ENCODE measurements around the gene GJB1.

GJB1 gene

DNA sequence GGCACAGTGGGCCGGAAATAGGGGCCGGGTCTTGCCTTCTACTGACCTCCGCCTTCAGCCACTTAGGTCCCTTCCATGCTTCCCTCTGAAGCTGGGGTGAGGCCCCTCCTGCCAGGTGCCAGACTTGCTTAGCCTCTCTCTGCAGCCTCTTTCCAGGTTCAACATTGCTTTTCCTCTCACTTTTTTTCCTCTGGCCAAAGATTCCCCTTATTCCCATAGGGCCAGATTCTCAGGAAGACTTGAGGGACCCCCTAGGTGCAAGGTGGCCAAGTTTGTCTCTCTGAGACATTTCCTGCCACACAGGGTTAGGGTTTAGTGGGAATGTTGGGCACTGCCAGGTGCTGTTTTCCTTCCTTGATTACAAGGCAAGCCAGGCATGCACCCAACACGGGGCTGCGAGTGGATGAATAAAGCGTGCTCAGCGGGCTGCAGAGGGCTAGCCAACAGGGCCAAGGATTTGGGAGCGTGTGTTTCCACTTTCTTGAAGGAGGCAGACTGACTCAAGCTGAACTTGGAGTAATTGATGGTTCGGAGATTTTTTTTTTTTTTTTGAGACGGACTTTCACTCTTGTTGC lies 7.6 kb upstream of the GJB1 start:
- no peak for DNase-seq (ENCODE audit: low read depth in 2 of 2)

DNA sequence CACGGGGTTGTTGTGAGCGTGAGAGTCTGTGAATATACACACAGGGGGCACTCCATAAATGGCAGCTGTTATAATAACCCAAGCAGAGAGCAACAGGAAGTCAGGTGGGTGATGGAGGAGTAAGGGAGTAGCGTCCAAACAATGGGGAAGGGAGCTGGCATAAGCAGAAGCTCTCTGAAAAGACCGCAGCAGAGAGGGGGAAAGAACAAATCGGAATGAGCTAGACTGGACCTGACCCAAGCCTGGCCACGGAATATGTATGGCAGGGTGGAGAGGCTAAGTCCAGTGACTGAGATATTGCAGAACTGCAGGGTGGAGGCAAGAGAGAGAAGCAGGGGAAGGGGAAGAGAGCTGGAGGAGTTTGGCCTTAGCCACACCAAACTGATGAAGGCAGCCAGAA lies 6.5 kb upstream of the GJB1 start:
- DNase-seq (ENCODE audit: low read depth in 2 of 2): no peak

DNA sequence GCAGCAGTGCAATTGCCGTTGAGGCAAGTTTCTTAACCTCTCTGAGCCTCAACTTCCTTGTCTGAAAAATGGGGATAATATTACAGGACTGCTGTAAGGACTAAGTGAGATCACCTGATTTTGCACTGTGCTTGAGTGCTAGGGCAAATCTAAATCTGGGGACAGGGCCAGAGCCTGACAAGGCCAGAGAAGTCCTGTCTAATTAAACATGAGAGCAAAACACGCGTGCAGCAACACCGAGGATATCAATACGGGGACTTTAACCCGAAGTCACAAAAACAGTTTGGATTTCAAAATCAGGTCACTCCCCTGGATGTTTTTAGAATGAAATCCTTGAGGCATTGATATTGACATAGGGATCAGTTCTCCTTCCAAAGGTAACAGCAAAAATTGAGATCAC lies 5.7 kb upstream of the GJB1 start:
- DNase-seq (ENCODE audit: low read depth in 2 of 2): no peak

DNA sequence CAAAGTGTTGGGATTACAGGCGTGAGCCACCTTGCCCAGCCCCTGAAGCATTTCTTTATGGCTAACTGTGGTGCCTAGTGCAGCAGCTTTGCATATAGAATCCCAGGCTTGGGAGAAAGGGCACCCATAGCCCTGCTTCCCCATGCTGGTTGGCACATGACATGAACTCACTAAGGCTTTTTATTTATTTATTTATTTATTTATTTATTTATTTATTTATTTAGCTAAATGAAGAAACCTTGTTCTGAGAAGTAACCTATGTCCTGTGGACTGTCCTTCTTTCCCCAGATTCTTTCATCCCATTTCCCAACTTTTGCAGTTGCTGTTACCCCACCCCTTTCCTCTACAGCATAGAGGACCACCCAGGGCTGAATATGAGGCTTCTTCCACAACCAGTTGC lies 1.9 kb upstream of the GJB1 start:
- DNase-seq (ENCODE audit: low read depth in 2 of 2): no peak

DNA sequence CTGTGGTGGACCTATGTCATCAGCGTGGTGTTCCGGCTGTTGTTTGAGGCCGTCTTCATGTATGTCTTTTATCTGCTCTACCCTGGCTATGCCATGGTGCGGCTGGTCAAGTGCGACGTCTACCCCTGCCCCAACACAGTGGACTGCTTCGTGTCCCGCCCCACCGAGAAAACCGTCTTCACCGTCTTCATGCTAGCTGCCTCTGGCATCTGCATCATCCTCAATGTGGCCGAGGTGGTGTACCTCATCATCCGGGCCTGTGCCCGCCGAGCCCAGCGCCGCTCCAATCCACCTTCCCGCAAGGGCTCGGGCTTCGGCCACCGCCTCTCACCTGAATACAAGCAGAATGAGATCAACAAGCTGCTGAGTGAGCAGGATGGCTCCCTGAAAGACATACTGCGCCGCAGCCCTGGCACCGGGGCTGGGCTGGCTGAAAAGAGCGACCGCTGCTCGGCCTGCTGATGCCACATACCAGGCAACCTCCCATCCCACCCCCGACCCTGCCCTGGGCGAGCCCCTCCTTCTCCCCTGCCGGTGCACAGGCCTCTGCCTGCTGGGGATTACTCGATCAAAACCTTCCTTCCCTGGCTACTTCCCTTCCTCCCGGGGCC lies 1.2 kb downstream of the GJB1 start:
- no peak for DNase-seq (ENCODE audit: low read depth in 2 of 2)

DNA sequence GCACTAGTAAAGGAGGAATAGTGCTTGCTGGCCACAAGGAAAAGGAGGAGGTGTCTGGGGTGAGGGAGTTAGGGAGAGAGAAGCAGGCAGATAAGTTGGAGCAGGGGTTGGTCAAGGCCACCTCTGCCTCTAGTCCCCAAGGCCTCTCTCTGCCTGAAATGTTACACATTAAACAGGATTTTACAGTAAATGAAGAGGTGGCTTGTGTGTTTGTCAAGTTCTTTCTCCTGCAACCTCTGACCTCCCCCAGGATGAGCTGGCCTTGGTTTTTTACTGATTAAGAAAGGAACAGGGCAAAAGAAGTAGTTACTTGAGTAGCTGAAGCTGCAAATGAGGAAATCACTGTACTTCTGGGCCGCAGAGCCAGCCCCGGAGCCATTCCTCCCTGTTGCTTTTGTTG lies 2.0 kb downstream of the GJB1 start:
- no peak for DNase-seq (ENCODE audit: low read depth in 2 of 2)

DNA sequence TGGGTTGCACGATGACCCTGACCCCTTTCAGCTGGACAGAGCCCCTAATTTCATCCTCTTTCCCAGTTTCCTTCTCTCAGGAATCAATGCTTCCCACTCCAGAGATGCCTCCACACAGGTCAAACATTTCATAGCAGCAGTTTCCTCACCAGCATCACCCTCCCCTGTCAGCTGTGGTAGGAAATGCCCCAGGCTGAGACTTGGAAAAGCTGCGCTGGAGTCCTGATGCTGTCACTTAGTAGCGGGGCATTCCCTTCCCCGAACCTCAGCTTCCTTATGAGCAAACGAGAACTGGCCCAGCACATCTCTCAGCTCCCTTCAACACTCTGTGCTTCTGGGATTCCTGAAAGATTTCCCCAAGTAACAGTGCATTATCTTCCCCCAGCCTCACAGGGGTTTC lies 2.7 kb downstream of the GJB1 start:
- DNase-seq (ENCODE audit: low read depth in 2 of 2): no peak

DNA sequence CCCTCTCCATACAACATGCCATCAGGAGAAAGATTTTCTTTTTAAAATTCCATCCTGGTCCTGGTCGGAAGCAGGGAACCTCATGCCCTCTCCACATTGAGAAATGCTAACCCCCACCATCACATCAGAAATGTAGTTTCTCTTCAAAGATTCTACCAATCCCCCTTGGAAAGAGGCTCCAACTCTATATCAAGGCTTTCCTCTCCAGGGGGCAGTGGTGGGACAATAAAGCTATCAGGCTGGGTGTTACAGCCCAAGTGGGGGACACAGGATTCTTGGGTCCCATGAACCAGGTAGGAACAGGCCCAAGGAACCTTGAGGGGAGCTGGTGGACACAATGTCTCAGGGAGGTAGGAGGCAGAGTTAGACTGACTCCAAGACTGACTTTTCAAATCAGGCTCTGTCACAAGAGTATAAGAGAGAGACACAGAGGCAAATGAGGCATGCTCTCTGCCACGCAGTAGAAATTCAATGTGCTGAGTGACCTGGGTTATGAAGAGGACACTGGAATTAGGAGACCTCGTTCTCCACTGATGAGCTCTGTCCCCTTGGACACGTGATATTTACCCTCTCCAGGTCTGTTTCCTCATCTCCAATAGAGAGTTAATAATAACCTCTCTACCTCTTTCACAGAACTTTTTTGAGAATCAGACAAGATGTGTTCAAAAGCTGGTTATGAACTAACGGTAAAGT lies 4.5 kb downstream of the GJB1 start:
- no peak for DNase-seq (ENCODE audit: low read depth in 2 of 2)

DNA sequence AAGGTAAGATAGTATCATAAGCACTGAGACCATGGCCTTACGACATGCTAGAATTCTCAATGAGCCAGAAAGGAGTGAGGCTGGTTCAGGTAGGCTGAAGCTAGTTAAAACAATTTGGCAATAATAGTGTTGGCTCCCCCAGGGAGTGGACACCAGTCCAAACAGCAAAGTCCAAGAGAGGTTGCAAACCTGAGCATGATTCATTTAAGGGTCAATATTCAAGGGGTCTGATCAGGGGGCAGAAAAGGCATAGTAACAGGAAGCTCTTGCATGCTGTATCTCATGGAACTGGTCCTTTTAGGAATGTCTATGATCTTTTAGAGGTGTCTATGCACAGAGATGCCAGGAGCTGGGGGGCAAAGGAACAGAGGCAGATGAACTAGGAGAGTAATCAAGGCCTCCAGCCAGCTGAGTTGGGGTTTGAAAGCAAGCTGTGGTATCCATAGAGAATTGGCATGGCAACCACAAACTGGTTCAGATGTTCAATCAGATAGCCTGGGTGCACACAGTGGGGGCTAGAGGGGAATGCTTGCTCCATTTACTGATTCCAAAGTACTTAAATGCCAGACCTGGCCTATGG lies 5.1 kb downstream of the GJB1 start:
- DNase-seq (ENCODE audit: low read depth in 2 of 2): no peak

DNA sequence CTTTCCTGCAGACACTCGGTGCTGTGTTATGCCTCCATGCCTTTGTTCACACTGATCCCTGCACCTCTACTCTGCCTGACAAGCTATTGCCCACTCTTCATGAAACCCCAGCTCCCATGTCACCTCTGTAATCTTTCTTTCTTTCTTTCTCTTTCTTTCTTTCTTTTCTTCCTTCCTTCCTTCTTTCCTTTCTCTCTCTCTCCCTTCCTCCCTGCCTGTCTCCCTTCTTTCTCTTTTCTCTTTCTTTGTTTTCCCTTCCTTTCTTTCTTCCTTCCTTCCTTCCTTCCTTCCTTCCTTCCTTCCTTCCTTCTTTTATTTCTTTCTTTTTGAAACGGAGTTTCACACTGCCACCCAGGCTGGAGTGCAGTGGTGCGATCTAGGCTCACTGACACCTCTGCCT lies 12.5 kb downstream of the GJB1 start:
- no peak for DNase-seq (ENCODE audit: low read depth in 2 of 2)

DNA sequence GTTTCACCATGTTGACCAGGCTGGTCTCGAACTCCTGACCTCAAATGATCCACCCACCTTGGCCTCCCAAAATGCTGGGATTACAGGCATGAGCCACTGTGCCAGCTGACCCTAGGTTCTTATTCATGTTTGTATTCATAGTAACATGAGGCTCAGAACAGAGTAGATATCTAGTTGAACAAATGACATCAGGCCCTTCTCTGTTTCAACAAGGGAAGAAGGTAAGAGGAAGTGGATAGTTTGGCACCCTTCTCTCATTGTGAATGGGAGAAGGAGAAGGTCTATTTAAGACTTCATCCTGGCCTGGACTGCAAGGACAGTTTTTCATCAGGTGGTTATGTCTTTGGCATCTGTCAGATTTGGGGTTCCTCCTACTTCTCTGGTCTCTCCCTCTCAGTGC lies 13.8 kb downstream of the GJB1 start:
- no peak for DNase-seq (ENCODE audit: low read depth in 2 of 2)

DNA sequence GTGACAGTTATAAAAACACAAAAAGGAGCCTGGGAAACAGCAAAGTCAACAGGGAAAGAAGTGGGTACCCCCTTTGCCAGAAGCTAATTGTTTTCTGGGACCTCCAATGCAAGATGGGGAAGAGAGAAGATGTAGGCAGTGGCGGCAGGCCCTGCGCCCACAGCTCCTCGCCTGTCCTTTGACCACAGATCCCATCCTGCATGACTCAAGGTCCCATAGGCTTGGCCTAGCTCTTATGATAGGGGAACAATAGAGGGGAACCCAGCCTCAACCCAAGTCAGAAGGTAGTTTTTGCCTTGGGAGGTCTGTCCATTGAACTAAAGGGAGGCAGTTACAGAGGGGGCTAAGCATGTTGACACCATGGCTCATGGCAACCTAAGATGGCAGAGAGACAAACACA lies 16.8 kb downstream of the GJB1 start:
- no peak for DNase-seq (ENCODE audit: low read depth in 2 of 2)

DNA sequence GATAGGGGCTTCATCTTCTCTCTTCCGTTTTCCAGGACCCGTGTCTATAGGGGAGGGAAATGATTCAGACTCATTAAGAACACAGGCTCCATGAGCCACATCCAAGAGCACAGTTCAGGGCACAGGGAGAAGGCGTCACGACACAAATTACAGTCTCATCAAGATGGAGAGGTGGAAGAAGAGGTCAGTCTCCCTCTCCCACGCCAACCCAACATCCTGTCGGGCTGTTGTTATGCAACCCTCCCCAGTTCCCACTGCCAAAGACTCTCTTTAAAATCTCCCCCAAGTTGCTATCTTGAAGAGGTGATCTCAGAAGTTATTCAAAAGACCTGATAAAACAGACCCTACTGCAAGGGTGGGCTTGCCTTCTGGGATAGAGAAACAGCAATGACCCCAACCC lies 18.3 kb downstream of the GJB1 start:
- DNase-seq (ENCODE audit: low read depth in 2 of 2): no peak

DNA sequence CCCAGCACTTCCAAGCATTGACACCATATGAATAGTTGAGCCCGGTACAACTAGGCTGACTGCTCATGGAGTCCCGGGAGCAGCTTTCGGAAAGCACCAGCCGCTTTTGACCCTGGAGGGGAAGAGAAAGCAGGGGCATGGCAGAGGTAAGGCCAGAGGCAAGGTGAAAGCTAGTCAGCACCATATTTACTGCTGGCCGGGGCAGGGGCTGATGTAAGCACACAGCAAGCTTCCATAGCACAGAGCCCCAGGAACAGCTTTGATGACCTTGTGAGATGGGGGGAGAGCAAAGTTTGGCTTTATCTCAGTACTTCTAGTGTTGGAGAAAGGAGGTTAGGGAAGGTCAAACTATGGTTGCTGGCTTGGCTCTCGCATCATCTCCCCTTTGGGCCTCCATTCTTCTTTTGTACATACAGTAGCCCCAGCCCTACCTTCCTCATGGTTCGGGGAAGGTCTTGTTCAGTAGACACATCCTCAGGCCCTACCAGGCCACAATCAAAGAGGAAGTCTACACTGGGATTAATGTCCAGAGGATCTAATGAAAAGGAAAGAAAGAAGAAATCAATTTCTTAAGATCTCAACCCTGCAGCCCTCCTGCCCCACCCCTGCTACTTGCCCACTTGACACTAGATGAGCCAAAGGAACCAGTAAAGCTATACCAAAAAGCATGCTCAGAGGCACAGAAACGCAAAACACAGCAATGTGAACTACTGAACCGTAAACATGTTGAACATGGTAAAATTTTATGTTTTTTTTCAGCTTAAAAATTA lies 21.5 kb downstream of the GJB1 start:
- DNase-seq (ENCODE audit: low read depth in 2 of 2): no peak

DNA sequence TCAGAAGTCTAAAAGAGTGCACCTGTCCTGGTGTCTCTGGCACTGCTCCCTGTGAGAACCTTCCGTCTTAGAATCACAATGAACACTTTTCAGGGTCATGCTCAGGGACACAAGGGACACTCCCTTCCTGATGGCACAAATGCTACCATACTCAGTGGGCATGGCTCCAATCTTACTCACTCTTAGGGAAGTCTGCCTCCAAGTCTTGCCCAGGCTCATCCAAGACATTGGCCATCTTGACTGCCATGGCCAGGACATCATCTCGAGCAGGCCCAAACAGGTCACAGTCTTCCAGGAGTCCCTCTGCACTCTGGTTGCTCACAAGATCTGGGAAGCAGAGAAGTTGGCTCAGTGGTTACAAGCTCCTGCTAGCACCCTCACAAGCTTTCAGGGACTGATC lies 22.1 kb downstream of the GJB1 start:
- DNase-seq (ENCODE audit: low read depth in 2 of 2): no peak

DNA sequence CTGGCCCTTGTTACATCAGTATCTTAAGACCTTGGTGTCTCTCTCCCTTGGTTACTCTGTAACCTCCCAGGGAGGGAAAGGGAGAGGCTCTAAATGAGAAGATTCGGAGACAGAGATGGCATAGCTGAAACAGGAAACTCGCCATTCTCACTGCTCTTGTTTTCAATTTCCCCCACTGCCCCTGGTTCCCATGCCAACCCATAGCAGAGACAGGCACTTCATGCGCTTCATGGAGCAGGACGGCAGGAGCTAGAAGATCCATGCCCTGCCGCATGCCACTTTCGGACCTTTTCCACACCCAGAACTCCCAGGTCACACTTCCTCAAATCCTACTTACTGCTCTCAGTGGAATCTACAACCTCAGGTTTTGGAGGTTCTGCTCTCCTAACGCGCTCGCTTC lies 27.8 kb downstream of the GJB1 start:
- DNase-seq (ENCODE audit: low read depth in 2 of 2): no peak

DNA sequence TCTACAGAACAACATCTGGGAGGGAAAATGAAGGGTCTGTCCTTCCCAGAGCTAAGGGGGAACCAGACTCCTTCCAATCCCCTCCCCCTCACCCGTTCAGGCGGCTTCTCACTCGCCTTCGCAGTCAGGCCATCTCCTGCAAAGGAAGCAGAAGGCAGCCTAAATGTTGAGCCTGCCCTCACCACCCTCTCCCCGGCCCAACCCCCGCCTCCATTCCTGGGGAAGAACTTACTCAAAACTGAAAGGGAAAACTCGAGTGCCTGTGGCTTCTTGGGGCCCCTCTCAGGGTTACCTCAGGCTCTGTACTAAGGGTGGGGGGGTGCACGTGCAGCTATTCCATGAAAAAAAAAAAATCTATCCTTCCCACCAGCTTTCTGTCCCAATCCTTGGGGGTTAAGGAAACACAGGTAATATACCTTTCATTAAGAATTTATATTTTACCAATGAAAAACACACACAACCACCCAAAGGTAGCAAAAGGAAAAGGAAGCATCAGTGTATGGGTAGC lies 28.5 kb downstream of the GJB1 start:
- DNase-seq (ENCODE audit: low read depth in 2 of 2): peak; percentile 2 to 22

DNA sequence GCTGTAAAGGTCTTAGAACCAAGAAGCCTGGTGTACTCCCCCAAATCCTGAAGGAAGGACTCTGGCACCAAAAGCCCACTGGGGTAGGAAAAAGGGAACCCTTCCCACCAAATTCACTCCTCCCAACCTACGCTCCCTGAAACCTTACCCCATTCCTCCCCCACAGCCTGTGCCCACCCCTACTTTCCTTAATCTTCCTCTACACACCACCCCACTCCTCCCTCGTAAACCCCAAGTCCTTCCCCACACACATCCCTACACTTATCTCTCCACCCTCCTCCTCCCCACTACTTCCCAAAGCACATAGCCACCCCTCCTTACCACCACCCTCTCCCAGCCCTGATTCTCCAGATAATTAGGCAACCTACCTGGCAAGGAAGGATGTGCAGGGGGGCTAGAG lies 29.2 kb downstream of the GJB1 start:
- DNase-seq (ENCODE audit: low read depth in 2 of 2): no peak

DNA sequence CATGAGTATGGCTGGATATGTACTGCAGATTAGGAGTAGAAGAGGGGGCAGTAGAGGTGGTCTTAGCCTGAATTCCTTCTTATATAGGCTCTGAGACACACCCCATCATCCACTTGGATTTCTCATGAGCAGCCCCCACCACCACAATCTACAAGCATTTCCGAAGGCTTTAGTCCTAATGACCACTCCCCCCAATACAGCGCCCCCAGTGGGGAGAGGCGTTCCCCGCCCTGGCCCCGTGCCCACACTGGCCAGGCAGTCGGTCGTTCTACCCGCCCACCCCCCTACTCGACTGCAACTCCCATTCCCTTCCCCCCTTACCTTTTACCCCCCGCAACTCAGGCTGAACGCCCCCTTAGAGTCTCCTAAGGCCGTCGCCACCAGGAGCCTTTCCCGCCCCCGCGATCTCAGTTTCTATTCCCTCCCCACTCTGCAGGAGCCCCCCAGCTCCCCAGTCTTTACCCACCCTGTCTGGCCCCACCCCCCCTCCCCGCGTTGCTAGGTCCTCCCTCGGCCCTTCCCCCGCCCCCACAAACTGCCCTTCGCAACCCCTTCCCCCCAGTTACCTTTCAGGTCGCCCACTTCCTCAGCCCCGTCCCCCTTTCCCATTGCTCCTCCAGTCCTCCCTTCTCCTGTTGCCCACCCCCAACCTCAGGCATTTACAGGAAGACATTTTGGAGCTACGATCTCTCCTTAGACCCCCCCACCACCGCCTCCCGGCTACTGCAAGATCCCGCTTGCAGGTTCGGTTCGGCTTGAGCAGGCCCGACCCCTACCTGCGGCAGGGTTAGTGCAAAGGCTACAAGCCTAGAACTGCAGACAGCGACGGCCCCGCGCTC lies 30.4 kb downstream of the GJB1 start:
- peak; percentile 17 to 18 for DNase-seq (ENCODE audit: low read depth in 2 of 2)

DNA sequence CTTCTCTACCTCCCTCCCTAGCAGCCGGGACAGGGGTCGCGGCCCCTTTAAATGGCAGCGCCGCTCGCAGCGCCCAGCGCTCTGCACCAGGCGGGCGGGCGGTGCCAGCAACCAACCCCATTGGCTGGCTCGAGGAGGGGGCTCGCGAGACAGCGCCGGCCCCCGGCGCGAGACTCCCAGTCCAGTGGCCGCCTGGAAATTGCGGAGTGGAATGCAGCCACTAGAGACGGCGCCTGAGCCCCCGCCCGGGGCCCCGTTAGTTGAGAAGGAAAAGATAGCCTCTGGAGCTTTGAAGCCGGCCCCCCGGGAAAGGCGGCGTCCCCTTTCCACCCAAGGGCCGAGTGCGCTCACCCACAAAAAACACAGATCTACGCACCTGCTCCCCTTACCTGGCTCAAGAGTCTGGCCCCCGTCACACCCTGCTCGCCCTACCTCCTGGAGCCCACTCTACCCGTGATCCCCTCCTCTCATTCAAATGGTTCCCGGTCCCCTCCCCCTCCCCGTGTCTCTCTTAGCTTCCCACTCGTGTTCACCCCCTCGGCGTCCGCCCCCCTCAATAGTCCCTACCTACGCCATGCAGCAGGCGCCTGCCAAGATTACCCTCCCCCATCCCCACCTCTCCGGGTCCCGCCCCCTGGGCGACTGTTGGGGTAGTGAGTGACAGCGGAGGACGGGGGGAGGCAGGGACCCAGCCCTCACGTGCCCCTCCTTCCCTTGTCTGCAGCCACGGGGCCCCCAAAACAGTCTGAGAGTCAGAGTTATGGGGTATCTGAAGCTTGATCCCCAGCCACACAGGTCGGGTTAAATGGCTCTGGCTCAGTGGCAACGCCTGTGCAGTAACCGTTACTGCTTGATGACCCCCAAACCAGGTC lies 31.3 kb downstream of the GJB1 start, which contains the start of gene ZMYM3:
Gene ZMYM3, minus strand, starts transcription at position 49 of the 872 bp plus-strand sequence. CDS start 885 bp downstream, outside the sequence.
- peak; percentile 61 to 70 for DNase-seq (ENCODE audit: low read depth in 2 of 2)
